Epithelial cell of proximal tubule (primary cell): ENCODE results near the gene FBXL20. TPM values are rescaled to one million over a fixed set of nuclear protein-coding genes. Genes with fewer than 3 reads are reported as not detected.
"Not testable (repeated sequence)": the region's sequence is repeated elsewhere in the genome, so short reads cannot be mapped to it uniquely, and the experiment has no call there.

Experiments
- DNase-seq: peaks from one replicate; pipeline ENCODE4 v3.0.0-alpha.2; 2011; ENCODE audit warnings: low read depth
- H3K4me3 ChIP-seq: 2 replicates; pipeline ENCODE4 v1.5.1; 2011; ENCODE audit warnings: low read depth, mild to moderate bottlenecking, low read length
- total RNA-seq: library from RNA; depleted of rRNA; stranded (reverse); fragments of >200 nt; gene quantifications from 2 replicates; pipeline ENCODE4 v1.2.3, GENCODE V29; 2015
- TF ChIP-seq, protein P1 (sequence below): conservative IDR thresholded peaks from 2 replicates; pipeline ENCODE4 v1.5.1; 2012; ENCODE audit warnings: low read depth, mild to moderate bottlenecking, low read length

Gene FBXL20
- total RNA-seq, 1 donor from 2014 or later, result 9.3 TPM

DNA sequence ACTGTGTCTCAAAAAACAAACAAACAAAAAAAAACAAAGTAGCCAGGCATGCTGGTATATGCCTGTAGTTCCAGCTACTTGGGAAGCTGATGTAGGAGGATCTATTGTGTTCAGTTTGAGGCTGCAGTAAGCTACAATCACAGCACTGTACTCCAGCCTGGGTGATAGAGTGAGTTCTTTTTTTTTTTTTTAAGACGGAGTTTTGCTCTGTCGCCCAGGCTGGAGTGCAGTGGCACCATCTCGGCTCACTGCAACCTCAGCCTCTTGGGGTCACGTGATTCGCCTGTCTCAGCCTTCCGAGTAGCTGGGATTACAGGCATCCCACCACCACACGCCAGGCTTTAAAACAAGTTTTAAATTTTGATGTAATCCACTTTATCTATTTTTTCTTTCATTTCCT lies 95.4 kb downstream of the FBXL20 start:
- TF ChIP-seq, protein P1, sequence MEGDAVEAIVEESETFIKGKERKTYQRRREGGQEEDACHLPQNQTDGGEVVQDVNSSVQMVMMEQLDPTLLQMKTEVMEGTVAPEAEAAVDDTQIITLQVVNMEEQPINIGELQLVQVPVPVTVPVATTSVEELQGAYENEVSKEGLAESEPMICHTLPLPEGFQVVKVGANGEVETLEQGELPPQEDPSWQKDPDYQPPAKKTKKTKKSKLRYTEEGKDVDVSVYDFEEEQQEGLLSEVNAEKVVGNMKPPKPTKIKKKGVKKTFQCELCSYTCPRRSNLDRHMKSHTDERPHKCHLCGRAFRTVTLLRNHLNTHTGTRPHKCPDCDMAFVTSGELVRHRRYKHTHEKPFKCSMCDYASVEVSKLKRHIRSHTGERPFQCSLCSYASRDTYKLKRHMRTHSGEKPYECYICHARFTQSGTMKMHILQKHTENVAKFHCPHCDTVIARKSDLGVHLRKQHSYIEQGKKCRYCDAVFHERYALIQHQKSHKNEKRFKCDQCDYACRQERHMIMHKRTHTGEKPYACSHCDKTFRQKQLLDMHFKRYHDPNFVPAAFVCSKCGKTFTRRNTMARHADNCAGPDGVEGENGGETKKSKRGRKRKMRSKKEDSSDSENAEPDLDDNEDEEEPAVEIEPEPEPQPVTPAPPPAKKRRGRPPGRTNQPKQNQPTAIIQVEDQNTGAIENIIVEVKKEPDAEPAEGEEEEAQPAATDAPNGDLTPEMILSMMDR, result no peak
- no peak overlapping the region for H3K4me3 ChIP-seq
- DNase-seq, result no peak

DNA sequence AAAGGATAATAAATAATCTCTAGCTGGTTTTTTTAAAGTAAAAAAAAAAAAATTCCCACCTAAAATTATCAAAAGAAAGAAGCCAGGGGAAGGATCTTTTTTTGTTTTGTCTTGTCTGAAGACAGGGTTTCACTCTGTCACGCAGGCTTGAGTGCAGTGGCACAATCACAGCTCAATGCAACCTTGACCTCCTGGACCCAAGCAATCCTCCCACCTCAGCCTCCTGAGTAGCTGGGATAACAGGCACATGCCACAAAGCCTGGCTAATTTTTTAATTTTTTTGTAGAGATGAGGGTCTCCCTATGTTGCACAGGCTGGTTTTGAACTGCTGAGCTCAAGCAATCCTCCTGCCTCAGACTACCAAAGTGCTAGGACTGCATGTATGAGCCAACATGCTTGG lies 97.2 kb downstream of the FBXL20 start:
- TF ChIP-seq, protein P1, result no peak
- no peak overlapping the region for H3K4me3 ChIP-seq
- DNase-seq, result no peak

DNA sequence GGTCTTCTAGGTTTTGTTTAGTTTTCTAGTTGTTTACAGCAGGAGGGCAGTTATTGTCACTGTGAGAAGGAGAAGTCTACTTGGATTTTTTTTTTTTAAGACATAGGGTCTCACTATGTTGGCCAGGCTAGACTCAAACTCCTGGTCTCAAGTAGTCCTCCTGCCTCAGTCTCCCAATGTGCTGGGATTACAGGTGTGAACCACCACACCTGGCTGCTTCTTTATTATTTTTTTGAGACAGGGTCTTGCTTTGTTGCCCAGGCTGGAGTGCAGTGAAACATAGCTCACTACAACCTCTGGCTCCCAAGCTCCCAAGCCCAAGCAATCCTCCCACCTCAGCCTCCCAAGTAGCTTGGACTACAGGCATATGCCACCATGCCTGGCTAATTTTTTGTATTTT lies 107.4 kb downstream of the FBXL20 start:
- TF ChIP-seq, protein P1, result no peak
- H3K4me3 ChIP-seq, result no peak overlapping the region
- no peak for DNase-seq

DNA sequence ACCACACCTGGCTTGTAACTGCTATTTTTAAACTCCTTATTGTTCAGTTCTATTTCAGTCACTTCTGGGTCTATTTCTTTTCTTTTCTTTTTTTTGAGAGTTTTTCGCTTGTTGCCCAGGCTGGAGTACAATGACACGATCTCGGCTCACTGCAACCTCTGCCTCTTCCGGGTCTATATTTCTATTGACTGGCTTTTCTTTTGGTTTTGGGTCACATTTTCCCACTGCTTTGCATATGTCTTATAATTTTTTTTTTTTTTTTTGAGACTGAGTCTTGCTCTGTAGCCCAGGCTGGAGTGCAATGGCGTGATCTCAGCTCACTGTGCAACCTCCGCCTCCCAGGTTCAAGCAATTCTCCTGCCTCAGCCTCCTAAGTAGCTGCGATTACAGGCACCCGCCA lies 108.9 kb downstream of the FBXL20 start:
- not testable (repeated sequence) for DNase-seq, H3K4me3 ChIP-seq

DNA sequence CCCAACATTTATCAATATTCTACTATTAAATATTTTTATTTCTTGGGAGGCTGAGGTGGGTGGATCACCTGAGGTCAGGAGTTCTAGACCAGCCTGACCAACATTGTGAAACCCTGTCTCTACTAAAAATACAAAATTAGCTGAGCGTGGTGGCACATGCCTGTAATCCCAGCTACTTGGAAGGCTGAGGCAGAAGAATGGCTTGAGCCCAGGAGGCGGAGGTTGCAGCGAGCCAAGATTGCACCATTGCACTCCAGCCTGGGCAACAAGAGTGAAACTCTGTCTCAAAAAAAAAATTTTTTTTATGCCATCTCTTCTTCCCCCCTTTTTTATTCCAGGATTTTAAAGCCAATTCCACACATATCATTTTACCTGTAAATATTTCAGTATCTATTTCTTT lies 114.9 kb downstream of the FBXL20 start:
- H3K4me3 ChIP-seq, DNase-seq: not testable (repeated sequence)

DNA sequence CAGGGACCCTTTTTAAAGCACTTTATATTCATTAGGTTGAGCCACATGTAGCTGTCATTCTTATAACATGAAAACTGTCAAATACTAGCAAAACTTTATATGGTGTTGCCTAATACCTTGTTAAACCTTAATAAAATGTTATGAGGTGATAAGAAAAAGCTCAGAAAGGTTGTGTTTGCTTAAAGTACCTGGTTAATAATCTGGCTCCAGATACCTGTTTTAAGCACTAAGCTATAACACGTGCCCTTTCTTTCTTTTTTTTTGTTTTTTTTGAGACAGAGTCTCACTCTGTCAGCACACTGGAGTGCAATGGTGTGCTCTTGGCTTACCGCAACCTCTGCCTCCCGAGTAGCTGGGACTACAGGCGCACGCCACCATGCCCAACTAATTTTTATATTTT lies 116.7 kb downstream of the FBXL20 start:
- no peak for DNase-seq
- H3K4me3 ChIP-seq, result no peak overlapping the region
- TF ChIP-seq, protein P1, result no peak

DNA sequence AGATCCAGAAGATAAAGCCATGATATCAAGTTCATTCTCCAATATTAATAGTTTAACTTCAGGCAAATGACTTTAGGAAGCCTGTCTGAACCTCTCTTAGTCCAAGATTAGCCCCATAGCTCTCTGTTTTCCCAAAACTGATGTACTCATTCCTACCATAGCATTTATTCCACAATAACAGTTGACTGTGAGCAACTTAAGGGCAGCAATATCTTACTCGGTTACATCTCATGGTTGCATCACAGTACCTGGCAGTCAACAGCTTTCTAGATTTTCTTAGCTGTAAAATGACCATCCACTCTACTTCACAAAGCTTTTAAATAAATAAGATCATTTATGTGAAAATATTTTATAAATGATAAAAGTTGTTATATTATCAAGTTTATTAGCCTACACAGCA lies 117.5 kb downstream of the FBXL20 start:
- TF ChIP-seq, protein P1, result no peak
- no peak for DNase-seq
- H3K4me3 ChIP-seq, result no peak overlapping the region

DNA sequence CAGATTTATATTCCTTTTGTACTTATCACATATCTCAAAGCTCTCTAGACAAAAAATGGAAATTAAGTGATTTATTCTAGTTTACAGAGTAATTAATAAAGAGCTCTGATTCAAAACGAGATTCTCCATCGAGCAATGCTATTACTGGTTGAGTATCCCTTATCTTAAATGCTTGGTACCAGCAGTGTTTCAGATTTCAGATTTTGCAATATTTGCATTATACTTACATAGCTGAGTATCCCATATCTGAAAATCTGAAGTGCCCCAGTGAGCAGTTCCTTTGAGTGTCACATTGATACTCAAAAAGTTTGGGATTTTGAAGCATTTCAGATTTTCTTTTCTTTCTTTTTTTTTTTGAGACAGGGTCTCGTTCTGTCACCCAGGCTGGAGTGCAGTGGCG lies 118.3 kb downstream of the FBXL20 start:
- no peak for DNase-seq
- TF ChIP-seq, protein P1, result no peak
- H3K4me3 ChIP-seq, result no peak overlapping the region
